Measurements from ENCODE around the gene NEAT1. TPM values are rescaled to one million over a fixed set of nuclear protein-coding genes. Genes with fewer than 3 reads are reported as not detected.

The NEAT1 gene
- total RNA-seq, 1 donor = 818 TPM

GRCh38 chr11:65381716-65382032 is 40.9 kb upstream of the NEAT1 start:
- Histone ChIP-seq H2AFZ (ENCODE audit: low read length) (peak overlapping the region; percentile 85), H4K20me1 (ENCODE audit: insufficient read depth, low read length) (no peaks in the 10 kb centered on the region), H3K4me3 (ENCODE audit: insufficient read depth, low read length) (peak overlapping the region; percentile 65), H3K4me1 (ENCODE audit: insufficient read depth, low read length) (peaks cover 20% of the 10 kb centered on the region), H3K36me3 (ENCODE audit: insufficient read depth, low read length) (no peaks in the 10 kb centered on the region), H3K9me3 (ENCODE audit: low read depth, low read length) (no peaks in the 10 kb centered on the region), H3K4me2 (ENCODE audit: insufficient read depth, low read length) (peak overlapping the region; percentile 91), H3K27ac (ENCODE audit: low read depth, low read length) (peak overlapping the region; percentile 98), H3K27me3 (ENCODE audit: insufficient read depth, low read length) (no peaks in the 10 kb centered on the region), H3K79me2 (ENCODE audit: insufficient read depth, low read length) (peaks cover 13% of the 10 kb centered on the region)
- no peak for TF ChIP-seq CTCF (IDR thresholded peaks at IDR 0.05; ENCODE audit: extremely low read depth, low read depth, low read length)
- DNase-seq (ENCODE audit: insufficient read length, low spot score, missing footprints) = peak; percentile 84

DNA sequence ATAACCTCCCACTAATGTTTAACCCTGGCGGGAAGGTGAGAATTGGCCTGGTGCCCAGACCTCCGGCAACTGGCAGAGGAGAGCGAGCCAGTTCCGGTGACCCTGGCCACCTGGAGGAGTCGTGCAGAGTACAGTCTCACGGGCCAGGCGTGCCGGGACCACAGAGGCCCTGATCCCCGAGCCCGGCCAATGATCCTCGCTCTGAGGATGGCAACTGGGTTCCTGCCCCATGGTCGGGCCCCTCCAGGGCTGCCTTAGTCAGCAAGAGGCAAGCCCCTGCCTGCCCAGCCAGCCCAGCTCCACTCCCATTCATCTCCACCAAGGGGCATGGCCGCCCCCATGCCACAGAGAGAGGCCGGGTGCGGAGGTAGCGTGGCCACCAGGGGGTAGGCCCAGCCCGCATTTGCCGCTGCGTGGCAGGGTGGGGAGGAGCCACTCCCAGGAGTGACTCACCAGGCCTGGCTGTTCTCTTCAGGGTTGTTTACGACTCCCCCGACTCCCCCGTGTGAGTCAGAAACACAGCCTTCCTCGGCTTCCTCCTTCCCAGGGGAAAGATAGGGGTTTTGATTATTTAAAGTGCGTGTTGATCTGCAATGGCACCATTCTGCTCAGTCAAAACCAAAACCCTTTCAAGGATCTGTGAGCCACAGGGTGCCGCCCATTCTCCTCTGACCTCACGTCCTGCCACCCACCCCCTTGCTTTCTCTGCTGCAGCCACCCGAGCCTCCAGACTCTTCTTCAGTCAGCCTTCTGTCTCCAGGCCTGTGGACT is 40.4 kb upstream of the NEAT1 start, which contains the start of gene SLC25A45:
Gene SLC25A45 (minus strand): TSS at position 614 of the 771 bp plus-strand sequence. CDS start 695 bp downstream, outside the sequence.
- peaks cover 18% of the 10 kb centered on the region for H3K79me2 ChIP-seq (ENCODE audit: insufficient read depth, low read length)
- TF ChIP-seq CTCF (IDR thresholded peaks at IDR 0.05; ENCODE audit: extremely low read depth, low read depth, low read length) = peak; percentile 69
- no peaks in the 10 kb centered on the region for H3K27me3 ChIP-seq (ENCODE audit: insufficient read depth, low read length)
- H3K4me3 ChIP-seq (ENCODE audit: insufficient read depth, low read length) = peak within 1 kb of the TSS; percentile 65
- H3K9me3 ChIP-seq (ENCODE audit: low read depth, low read length) = no peaks in the 10 kb centered on the region
- H3K4me1 ChIP-seq (ENCODE audit: insufficient read depth, low read length) = peaks cover 23% of the 10 kb centered on the region
- H4K20me1 ChIP-seq (ENCODE audit: insufficient read depth, low read length) = no peaks in the 10 kb centered on the region
- no peaks in the 10 kb centered on the region for H3K36me3 ChIP-seq (ENCODE audit: insufficient read depth, low read length)
- peak within 1 kb of the TSS; percentile 85 for H2AFZ ChIP-seq (ENCODE audit: low read length)
- DNase-seq (ENCODE audit: insufficient read length, low spot score, missing footprints) = peak; percentile 98
- peak within 1 kb of the TSS; percentile 91 for H3K4me2 ChIP-seq (ENCODE audit: insufficient read depth, low read length)
- H3K27ac ChIP-seq (ENCODE audit: low read depth, low read length) = peak within 1 kb of the TSS; percentile 98

DNA sequence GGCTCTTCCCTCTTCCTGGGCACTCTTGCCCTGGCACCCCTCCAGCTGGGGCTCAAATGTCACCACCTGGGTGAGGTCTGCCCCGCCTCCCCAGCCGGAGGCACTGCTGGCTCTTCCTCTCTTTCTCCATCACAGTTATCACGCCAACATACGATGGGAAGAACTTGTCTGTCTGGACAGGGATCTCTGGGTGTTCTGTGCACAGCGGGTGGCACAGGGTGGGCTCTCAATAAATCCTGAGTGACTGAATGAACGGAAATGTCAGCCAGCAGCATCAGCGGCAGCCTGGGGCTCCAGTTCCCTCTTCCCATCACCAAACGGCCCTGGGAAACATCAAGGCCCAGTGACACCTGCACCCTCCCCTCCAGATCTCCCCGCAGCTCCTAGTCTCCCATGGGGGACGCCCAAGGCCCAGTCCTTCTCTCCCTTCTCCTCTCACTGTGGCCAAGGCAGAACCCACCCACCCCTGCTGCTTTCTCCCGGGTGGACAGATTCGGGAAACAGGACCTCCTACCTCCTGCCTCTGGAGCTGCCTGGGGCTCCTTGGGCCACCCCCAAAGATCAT is 39.7 kb upstream of the NEAT1 start:
- TF ChIP-seq CTCF (IDR thresholded peaks at IDR 0.05; ENCODE audit: extremely low read depth, low read depth, low read length) = no peak
- H4K20me1 ChIP-seq (ENCODE audit: insufficient read depth, low read length) = no peaks in the 10 kb centered on the region
- H3K27ac ChIP-seq (ENCODE audit: low read depth, low read length) = peak overlapping the region; percentile 98
- peaks cover 25% of the 10 kb centered on the region for H3K79me2 ChIP-seq (ENCODE audit: insufficient read depth, low read length)
- no peaks in the 10 kb centered on the region for H3K9me3 ChIP-seq (ENCODE audit: low read depth, low read length)
- peak overlapping the region; percentile 65 for H2AFZ ChIP-seq (ENCODE audit: low read length)
- H3K4me2 ChIP-seq (ENCODE audit: insufficient read depth, low read length) = peak overlapping the region; percentile 91
- peak overlapping the region; percentile 65 for H3K4me3 ChIP-seq (ENCODE audit: insufficient read depth, low read length)
- peaks cover 24% of the 10 kb centered on the region for H3K4me1 ChIP-seq (ENCODE audit: insufficient read depth, low read length)
- DNase-seq (ENCODE audit: insufficient read length, low spot score, missing footprints) = peak; percentile 58
- H3K36me3 ChIP-seq (ENCODE audit: insufficient read depth, low read length) = no peaks in the 10 kb centered on the region
- H3K27me3 ChIP-seq (ENCODE audit: insufficient read depth, low read length) = no peaks in the 10 kb centered on the region

DNA sequence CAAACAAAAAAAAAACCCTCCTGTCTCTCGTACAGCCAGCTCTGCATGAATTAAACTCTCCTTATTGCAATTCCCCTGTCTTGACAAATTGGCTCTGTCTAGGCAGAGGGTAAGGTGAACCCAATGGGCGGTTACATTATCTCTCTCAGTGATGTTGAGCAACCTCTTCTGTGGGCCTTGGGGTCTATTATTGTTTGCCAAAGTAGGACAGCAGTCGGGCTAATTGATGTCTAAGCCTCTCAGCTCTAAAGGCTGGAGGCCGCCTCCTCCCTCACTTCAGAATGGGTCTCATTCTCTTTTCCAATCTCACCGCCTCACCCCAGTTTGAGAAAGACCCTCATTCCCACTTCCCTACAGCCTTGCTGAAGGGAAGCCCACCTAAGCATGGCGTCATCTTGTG is 38.8 kb upstream of the NEAT1 start:
- Histone ChIP-seq H3K9me3 (ENCODE audit: low read depth, low read length) (no peaks in the 10 kb centered on the region), H3K27me3 (ENCODE audit: insufficient read depth, low read length) (no peaks in the 10 kb centered on the region), H3K79me2 (ENCODE audit: insufficient read depth, low read length) (peaks cover 34% of the 10 kb centered on the region), H3K4me2 (ENCODE audit: insufficient read depth, low read length) (no peak overlapping the region), H4K20me1 (ENCODE audit: insufficient read depth, low read length) (peaks cover under 1% of the 10 kb centered on the region), H3K36me3 (ENCODE audit: insufficient read depth, low read length) (no peaks in the 10 kb centered on the region), H3K4me1 (ENCODE audit: insufficient read depth, low read length) (peaks cover 33% of the 10 kb centered on the region), H3K4me3 (ENCODE audit: insufficient read depth, low read length) (no peak overlapping the region), H2AFZ (ENCODE audit: low read length) (no peak overlapping the region), H3K27ac (ENCODE audit: low read depth, low read length) (peak overlapping the region; percentile 98)
- TF ChIP-seq CTCF (IDR thresholded peaks at IDR 0.05; ENCODE audit: extremely low read depth, low read depth, low read length) = no peak
- DNase-seq (ENCODE audit: insufficient read length, low spot score, missing footprints) = no peak
